Ovary (tissue), 3 donors: ENCODE measurements around the gene KCTD19.

Experiments
- CTCF ChIP-seq, 3 donors: fragments of 450-650 bp in 2 of 3; fragments of 200-600 bp in 1 of 3; IDR thresholded peaks; one replicate each; pipeline versions ENCODE4 v1.5.1 to v1.8.0; 2016 to 2022; ENCODE audit warnings: antibody characterized with exemption in 3 of 3, mild to moderate bottlenecking in 1 of 3
- POLR2A ChIP-seq: fragments of 450-650 bp; IDR thresholded peaks from one replicate; pipeline ENCODE4 v1.6.1; 2017; ENCODE audit warnings: antibody characterized with exemption, mild to moderate bottlenecking, moderate library complexity
- donor health status: DM: no; HTN: no; CAD: no.

DNA sequence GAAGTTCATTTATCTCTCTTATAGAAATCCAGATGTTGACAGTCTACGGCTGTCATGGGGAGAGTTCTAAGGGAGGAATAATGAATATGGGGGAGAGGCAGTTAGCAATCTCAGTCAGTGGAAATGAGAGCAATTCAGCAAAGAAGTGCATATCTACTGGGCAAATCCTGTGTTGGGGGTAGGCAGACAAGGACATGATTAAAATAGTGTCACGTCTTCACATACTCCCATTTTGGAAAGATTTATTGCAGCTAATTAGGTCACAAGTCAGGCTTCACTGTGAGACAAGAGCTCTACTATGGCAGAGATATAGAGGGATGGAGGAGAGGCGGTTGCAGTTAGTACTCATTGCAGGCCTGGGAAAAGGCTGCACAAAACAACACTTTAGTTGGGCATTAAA lies 29.9 kb upstream of the KCTD19 start:
- TF ChIP-seq CTCF (IDR thresholded peaks at IDR 0.05) (no peak), POLR2A (no peak)
